EH (cell line): ENCODE results near the gene PLOD2.
A peak's percentile ranks its signal among the peaks of the same experiment; 100 is the strongest.

Source experiments
- DNase-seq: peaks from one replicate; pipeline ENCODE4 v3.0.0-alpha.2; 2015; ENCODE audit warnings: low read depth

The PLOD2 gene

DNA sequence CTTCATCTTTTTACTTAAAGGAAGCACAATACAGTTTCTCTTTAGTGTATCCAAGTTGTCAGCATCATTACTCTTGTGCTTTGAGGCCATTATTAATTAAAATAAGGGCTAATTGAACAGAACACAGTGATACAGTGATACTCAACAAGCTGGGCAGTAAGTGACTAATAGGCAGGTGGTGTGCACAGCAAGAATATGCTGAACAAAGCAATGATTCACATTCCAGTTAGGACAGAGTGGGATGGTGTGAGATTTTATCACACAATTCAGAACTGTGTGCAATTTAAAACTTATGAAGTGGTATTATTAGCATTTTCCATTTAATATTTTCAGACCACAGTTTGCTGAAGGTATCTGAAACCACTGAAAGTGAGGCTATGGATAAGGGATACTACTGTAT lies 116.9 kb downstream of the PLOD2 start:
- no peak for DNase-seq

- no peak for DNase-seq
Observed at GRCh38 chr3:146040630-146041029, 120.4 kb downstream of the PLOD2 start.

DNA sequence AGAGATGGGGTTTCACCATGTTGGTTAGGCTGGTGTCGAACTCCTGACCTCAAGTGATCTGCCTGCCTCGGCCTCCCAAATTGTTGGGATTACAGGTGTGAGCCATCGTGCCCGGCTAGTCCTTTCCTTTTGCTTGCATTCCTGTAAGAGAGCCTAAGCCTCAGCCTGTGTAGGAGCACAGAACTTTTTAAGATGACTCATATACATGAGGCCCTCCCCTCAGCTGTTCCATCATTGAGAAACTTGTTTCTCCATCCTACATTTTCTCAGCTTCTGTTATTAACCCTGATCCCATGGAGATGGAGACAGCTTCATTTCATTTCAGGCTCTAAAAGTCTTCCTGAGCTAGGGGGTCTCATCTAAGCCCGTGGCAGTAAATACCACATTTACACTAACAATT lies 123.3 kb downstream of the PLOD2 start:
- peak; percentile 7 for DNase-seq

GRCh38 chr3:146036281-146036680 lies 124.7 kb downstream of the PLOD2 start:
- no peak for DNase-seq

GRCh38 chr3:146035366-146035765 lies 125.6 kb downstream of the PLOD2 start:
- peak; percentile 56 for DNase-seq

GRCh38 chr3:146033950-146034349 lies 127.0 kb downstream of the PLOD2 start:
- no peak for DNase-seq

GRCh38 chr3:146026547-146026946 lies 134.4 kb downstream of the PLOD2 start:
- no peak for DNase-seq

- no peak for DNase-seq
Observed at GRCh38 chr3:146024260-146024659, 136.7 kb downstream of the PLOD2 start.

- no peak for DNase-seq
Observed at GRCh38 chr3:146020969-146021368, 140.0 kb downstream of the PLOD2 start.

DNA sequence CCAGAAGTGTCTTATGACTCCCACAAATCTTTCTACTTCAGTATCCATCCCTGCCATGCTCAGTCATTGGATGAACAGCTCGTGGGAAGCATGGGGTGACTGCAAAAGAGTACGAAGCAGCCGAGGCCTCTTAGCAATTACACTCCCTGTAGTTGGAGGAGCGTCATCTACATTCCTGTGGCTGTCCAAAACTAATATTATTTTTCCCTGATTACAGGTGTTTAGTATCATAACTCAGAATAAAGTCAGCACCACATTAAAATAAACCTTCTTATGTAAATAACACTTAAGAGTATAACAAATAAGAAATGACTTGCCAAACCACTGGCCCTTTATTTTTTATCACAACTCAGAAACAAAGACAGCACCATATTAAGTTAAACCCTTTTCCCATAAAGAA lies 141.5 kb downstream of the PLOD2 start:
- no peak for DNase-seq
